ENCODE results near the gene COL27A1. TPM values are rescaled to one million over a fixed set of nuclear protein-coding genes. Genes with fewer than 3 reads are reported as not detected.

COL27A1 gene
- total and polyA plus RNA-seq, 2 donors (not counting 3 experiments of a cell fraction or from before 2014, with no cell fraction given) = 14.7 to 49.1 TPM

GRCh38 chr9:114183006-114183405 lies 27.7 kb downstream of the COL27A1 start:
- DNase-seq (ENCODE audit: low read depth, low spot score) (no peak), FAIRE-seq (no peak)
- Histone ChIP-seq H3K9me1 (replicated peaks; ENCODE audit: control insufficient read depth, extremely low read depth, insufficient read depth, low read length) (no peaks in the 10 kb centered on the region), H2AFZ (ENCODE audit: low read depth, low read length) (no peak overlapping the region), H3K27ac (ENCODE audit: insufficient read depth, low read depth, low read length) (no peak overlapping the region), H4K20me1 (replicated peaks; ENCODE audit: control insufficient read depth, extremely low read depth, insufficient read depth, low read length) (no peaks in the 10 kb centered on the region), H3K27me3 (ENCODE audit: control insufficient read depth in 2 of 2, insufficient read depth in 2 of 2, low read length in 2 of 2) (no peaks in the 10 kb centered on the region), H3K4me3 (replicated peaks in 1 of 3; ENCODE audit: insufficient read depth in 1 of 3, low read depth in 1 of 3, low read length in 3 of 3) (no peak overlapping the region), H3K9me3 (replicated peaks; ENCODE audit: control insufficient read depth, insufficient read depth, low read length) (no peaks in the 10 kb centered on the region), H3K36me3 (ENCODE audit: control insufficient read depth in 2 of 2, extremely low read depth in 1 of 2, insufficient read depth in 2 of 2, low read length in 2 of 2) (no peaks in the 10 kb centered on the region), H3K79me2 (ENCODE audit: control insufficient read depth, insufficient read depth, low read length) (no peaks in the 10 kb centered on the region), H3K4me1 (ENCODE audit: control insufficient read depth, extremely low read depth, insufficient read depth, low read length) (peaks cover 6% of the 10 kb centered on the region), H3K9ac (replicated peaks; ENCODE audit: extremely low read depth, insufficient read depth, low read length) (no peak overlapping the region), H3K4me2 (ENCODE audit: insufficient read depth, low read length) (no peak overlapping the region)
- intact Hi-C loops (cut with micrococcal nuclease) = loop anchor here (5.0 kb wide), 1 partner anchor 34 kb away; no protein-coding TSS in a partner anchor
- ChIA-PET POLR2A (no interaction called here), CTCF (interaction anchor here (1.2 to 1.4 kb wide), 3 partner anchors 14 to 100 kb away, joined by 4 to 8 read pairs (median 4); no protein-coding TSS in a partner anchor)
- BruUV-seq (replicated peaks) = no TSS peak
- dilution Hi-C loops (cut with MboI; ENCODE audit: extremely low pct_ligation_motif_present, low sequenced_read_pairs) = no loop called here
- TF ChIP-seq POLR2A (IDR thresholded peaks at IDR 0.05; ENCODE audit: low read depth, low read length) (no peak), GATA2 (IDR thresholded peaks at IDR 0.05; ENCODE audit: insufficient read depth, insufficient read length, low read depth, low read length) (no peak), FOS (IDR thresholded peaks at IDR 0.05; ENCODE audit: borderline replicate concordance, insufficient read depth, low read length) (no peak), EZH2 (IDR thresholded peaks at IDR 0.05; ENCODE audit: borderline replicate concordance, low read depth, low read length, severe bottlenecking) (no peak), POLR2AphosphoS5 (IDR thresholded peaks at IDR 0.05; ENCODE audit: insufficient read depth, low read depth, low read length) (no peak), JUN (IDR thresholded peaks at IDR 0.05; ENCODE audit: borderline replicate concordance, insufficient read depth, insufficient read length, low read depth) (no peak), MYC (IDR thresholded peaks at IDR 0.05; ENCODE audit: low read depth, low read length) (no peak)
- TF ChIP-seq, protein P1, sequence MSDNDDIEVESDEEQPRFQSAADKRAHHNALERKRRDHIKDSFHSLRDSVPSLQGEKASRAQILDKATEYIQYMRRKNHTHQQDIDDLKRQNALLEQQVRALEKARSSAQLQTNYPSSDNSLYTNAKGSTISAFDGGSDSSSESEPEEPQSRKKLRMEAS (IDR thresholded peaks at IDR 0.05; ENCODE audit: insufficient read depth, insufficient read length) = no peak
- TF ChIP-seq, protein P2, sequence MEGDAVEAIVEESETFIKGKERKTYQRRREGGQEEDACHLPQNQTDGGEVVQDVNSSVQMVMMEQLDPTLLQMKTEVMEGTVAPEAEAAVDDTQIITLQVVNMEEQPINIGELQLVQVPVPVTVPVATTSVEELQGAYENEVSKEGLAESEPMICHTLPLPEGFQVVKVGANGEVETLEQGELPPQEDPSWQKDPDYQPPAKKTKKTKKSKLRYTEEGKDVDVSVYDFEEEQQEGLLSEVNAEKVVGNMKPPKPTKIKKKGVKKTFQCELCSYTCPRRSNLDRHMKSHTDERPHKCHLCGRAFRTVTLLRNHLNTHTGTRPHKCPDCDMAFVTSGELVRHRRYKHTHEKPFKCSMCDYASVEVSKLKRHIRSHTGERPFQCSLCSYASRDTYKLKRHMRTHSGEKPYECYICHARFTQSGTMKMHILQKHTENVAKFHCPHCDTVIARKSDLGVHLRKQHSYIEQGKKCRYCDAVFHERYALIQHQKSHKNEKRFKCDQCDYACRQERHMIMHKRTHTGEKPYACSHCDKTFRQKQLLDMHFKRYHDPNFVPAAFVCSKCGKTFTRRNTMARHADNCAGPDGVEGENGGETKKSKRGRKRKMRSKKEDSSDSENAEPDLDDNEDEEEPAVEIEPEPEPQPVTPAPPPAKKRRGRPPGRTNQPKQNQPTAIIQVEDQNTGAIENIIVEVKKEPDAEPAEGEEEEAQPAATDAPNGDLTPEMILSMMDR (IDR thresholded peaks at IDR 0.05; ENCODE audit: extremely low read depth in 1 of 2, insufficient read depth in 1 of 2, low read depth in 1 of 2, low read length in 2 of 2) = no peak

Measured in endothelial cell of umbilical vein (primary cell).